GM06990 (cell line): ENCODE data around the gene FLNB.

ENCODE experiments used
- DNase-seq: peaks from one replicate; pipeline ENCODE4 v3.0.0-alpha.2; 2011; ENCODE audit not compliant: insufficient read length; ENCODE audit errors: extremely low read depth
- H3K27me3 ChIP-seq: replicated peaks from 2 replicates; pipeline ENCODE4 v1.6.0; 2011; ENCODE audit warnings: low read length; ENCODE audit not compliant: control insufficient read depth, insufficient read depth
- H3K36me3 ChIP-seq: 2 replicates; pipeline ENCODE4 v1.5.1; 2011; ENCODE audit warnings: low read length; ENCODE audit not compliant: control insufficient read depth, insufficient read depth
- H3K4me3 ChIP-seq: replicated peaks from 2 replicates; pipeline ENCODE4 v1.5.1; 2011; ENCODE audit warnings: low read depth, mild to moderate bottlenecking, control low read depth, low read length
- TF ChIP-seq, protein P1 (sequence below): IDR thresholded peaks from 2 replicates; pipeline ENCODE4 v1.5.1; 2011; ENCODE audit warnings: low read length, control low read depth, mild to moderate bottlenecking, inconsistent platforms; ENCODE audit not compliant: insufficient read depth, poor library complexity, severe bottlenecking

The FLNB gene

DNA sequence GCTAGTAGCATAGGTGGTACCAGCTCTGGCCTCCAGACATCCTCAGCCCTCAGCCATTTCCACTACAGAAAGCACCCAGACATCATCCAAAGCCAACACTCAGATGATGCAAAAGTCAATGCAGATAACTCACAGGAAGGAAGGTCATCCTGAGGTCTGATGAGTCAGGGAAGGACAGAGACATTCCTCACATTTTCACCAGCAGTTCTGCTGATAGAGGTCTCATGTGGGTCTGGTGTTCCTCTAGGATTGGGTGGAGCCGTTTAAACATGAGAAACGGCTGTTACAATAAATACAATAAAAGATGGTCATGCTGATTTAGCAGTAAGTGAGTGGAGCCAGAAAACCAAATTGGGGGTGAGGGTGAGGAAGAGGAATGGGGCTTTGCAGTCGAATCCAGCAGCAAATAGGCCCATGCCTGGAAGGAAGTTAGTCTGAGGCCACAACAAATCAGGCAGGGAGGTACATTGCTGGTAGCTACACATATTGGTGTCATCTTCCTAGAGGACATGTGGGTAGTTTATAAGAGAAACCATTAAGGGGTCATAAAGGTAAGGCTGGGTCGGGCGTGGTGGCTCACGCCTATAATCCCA lies 33.3 kb upstream of the FLNB start:
- DNase-seq, result no peak
- Histone ChIP-seq H3K4me3 (no peak overlapping the region), H3K36me3 (no peaks in the 10 kb centered on the region), H3K27me3 (no peaks in the 10 kb centered on the region)
- TF ChIP-seq, protein P1, sequence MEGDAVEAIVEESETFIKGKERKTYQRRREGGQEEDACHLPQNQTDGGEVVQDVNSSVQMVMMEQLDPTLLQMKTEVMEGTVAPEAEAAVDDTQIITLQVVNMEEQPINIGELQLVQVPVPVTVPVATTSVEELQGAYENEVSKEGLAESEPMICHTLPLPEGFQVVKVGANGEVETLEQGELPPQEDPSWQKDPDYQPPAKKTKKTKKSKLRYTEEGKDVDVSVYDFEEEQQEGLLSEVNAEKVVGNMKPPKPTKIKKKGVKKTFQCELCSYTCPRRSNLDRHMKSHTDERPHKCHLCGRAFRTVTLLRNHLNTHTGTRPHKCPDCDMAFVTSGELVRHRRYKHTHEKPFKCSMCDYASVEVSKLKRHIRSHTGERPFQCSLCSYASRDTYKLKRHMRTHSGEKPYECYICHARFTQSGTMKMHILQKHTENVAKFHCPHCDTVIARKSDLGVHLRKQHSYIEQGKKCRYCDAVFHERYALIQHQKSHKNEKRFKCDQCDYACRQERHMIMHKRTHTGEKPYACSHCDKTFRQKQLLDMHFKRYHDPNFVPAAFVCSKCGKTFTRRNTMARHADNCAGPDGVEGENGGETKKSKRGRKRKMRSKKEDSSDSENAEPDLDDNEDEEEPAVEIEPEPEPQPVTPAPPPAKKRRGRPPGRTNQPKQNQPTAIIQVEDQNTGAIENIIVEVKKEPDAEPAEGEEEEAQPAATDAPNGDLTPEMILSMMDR, result no peak

DNA sequence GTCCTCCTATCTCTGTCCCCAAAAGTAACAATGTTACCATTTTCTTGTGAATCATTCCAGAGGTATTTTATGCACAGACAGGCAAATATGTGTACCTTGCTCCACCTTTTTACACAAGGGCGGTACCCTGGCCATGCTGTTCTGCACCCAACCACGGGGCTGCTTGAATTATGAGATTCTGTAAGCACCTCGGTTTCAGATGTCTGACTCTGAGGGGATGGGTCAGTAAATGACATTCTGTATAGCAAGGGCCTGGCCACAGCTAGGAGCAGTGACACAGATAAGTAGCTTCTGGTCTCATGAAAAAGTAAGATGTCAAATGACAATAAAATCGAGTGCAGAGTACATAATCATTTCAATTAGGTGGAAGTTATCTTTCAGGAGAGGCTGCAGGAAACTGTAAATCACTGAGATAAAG lies 30.4 kb upstream of the FLNB start:
- DNase-seq, result no peak
- no peaks in the 10 kb centered on the region for H3K36me3 ChIP-seq
- no peak overlapping the region for H3K4me3 ChIP-seq
- no peaks in the 10 kb centered on the region for H3K27me3 ChIP-seq
- TF ChIP-seq, protein P1, result no peak

DNA sequence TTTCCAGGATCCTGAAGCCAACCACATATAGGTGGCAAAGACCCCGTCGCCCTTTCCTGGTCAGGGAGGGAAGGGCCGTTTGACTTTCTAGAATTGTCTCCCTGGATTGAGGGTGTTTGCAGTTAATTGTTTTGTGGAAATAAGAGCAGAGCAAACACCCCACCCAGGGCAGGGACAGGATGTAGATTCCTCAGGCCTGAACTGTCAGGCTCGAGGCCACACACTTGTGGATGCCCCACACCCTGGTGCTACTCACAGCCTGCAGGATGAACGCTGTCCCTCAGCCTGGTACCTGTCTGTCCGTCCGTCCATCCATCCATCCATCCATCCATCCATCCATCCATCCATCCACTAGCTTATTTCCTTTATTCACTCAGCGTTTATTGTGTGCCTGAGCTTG lies 29.9 kb upstream of the FLNB start:
- DNase-seq, result no peak
- H3K4me3 ChIP-seq, result no peak overlapping the region
- TF ChIP-seq, protein P1, result no peak
- H3K27me3 ChIP-seq, result no peaks in the 10 kb centered on the region
- no peaks in the 10 kb centered on the region for H3K36me3 ChIP-seq

DNA sequence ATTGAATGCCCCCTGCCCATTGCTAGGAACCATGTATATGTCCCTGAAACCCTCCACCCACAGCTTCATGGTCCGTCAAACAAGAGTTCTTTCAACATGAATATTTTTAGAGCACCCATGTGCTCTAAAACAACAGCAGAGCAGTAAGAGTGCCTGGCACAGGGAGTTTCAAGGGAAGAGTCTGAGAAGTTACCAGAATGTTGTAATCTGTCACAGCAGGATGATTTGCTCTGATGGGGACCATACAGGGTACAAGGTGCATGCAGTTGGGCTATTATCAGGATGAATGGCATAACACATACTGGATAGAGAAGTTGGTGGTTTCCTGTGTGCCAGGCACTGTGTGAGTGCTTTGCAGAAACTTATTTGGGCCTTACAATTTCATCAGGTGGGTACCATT lies 27.8 kb upstream of the FLNB start:
- Histone ChIP-seq H3K4me3 (no peak overlapping the region), H3K27me3 (no peaks in the 10 kb centered on the region), H3K36me3 (no peaks in the 10 kb centered on the region)
- TF ChIP-seq, protein P1, result no peak
- no peak for DNase-seq

DNA sequence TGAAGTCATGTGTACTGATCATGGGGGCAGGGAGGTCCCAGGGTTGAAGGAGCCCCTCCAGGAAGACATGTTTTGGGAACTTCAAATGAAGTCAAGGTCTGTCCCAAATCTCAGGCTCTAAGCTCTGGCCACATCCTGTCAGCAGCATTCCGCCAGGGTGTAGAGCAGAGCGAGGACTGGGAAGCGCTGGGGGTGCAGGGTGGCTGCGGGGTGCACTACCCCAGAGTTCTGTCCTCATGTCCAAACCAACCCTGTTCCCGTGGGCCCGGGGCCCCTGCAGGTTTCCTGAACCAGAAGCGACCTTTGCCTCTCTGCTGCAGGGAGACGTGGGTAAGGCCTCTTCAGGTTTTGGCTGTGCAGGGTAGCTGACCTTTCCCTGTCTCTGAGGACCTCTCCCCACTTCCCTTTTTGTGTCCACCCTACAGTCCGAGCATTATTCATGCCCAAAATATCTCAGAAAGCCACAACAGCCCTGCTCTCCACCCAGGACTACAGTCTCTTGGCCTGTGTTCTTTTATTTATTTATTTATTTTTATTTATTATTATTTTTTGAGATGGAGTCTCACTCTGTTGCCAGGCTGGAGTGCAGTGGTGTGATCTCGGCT lies 26.6 kb upstream of the FLNB start:
- Histone ChIP-seq H3K27me3 (no peaks in the 10 kb centered on the region), H3K36me3 (no peaks in the 10 kb centered on the region), H3K4me3 (no peak overlapping the region)
- DNase-seq, result no peak
- TF ChIP-seq, protein P1, result no peak
